Measurements from ENCODE around the gene GATD1. TPM values are rescaled to one million over a fixed set of nuclear protein-coding genes. Genes with fewer than 3 reads are reported as not detected.

The GATD1 gene
- total RNA-seq, 2 donors from 2014 or later = 14.0 to 28.7 TPM

DNA sequence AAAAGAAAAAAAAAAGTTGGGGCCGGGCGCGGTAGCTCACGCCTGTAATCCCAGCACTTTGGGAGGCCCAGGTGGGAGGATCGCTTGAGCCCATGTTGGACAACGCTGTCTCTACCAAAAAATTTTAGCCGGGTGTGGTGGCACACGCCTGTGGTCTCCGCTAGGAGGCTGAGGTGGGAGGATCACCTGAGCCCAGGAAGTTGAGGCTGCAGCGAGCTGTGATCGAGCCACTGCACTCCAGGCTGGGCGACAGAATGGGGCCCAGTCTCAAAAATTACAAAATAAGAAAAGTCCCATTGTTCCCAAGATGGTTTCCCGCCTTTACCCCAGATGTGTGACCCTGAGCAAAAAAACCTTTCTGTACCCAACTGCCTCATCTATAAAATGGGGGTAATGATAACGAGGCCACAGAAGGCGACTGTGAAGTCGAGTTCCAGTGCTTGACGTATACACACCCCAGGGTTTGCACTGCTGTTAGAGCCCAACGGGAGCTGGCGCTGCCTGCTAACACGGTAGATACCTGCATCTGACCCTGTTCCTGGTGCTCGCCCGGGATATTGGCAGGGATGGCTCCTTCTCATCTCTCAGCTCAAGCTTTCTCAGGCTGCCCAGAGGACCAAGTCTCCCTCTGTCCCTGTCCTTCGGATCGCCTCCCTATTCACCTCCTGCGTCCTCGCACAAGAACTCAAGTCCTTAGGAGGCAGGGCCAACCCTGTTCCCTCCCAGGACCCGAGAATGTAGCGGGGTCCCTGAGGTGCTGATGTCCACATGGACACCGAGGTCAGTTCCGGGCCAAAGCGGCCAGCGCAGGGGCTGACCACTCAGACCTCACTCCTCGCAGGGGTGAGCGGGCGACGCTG is 31.4 kb upstream of the GATD1 start:
- intact Hi-C loops (cut with DNase I) = no loop called here
- no peak for DNase-seq
- Histone ChIP-seq H3K4me1 (peaks cover 46% of the 10 kb centered on the region), H3K4me3 (peak overlapping the region; percentile 51 to 78), H3K27ac (peak overlapping the region; percentile 93 to 100 (median 98)), H3K36me3 (replicated peaks in 1 of 2; ENCODE audit: insufficient read depth in 1 of 2, low read depth in 2 of 2) (peaks cover 0 to 12% of the 10 kb centered on the region in 2 donors), H3K9me3 (no peaks in the 10 kb centered on the region), H3K27me3 (no peaks in the 10 kb centered on the region)
- no peak for ATAC-seq
- TF ChIP-seq POLR2A (IDR thresholded peaks at IDR 0.05) = no peak
- TF ChIP-seq, protein P1, sequence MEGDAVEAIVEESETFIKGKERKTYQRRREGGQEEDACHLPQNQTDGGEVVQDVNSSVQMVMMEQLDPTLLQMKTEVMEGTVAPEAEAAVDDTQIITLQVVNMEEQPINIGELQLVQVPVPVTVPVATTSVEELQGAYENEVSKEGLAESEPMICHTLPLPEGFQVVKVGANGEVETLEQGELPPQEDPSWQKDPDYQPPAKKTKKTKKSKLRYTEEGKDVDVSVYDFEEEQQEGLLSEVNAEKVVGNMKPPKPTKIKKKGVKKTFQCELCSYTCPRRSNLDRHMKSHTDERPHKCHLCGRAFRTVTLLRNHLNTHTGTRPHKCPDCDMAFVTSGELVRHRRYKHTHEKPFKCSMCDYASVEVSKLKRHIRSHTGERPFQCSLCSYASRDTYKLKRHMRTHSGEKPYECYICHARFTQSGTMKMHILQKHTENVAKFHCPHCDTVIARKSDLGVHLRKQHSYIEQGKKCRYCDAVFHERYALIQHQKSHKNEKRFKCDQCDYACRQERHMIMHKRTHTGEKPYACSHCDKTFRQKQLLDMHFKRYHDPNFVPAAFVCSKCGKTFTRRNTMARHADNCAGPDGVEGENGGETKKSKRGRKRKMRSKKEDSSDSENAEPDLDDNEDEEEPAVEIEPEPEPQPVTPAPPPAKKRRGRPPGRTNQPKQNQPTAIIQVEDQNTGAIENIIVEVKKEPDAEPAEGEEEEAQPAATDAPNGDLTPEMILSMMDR (IDR thresholded peaks at IDR 0.05) = no peak
- 34 to 55% methylated on average over 21 to 35 of the region's 36 CpGs for WGBS, 2 donors

DNA sequence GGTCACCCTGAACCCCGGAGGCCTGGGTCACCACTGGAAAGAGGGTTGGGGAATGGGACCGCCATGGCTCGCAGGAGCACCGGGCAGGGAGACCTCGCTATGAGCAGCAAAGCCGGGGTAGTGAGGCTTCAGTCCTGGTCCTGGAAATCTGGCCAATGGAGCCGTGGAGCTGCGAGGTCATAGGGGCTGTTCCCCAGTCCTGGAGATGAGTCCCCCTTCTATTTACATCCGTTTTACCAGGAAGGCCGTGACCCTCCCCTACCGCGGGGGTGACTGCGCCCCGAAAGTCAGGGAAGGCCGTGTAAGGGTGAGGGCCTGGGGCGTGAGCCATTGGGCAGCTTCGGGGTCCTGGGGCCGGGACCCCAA is 27.3 kb upstream of the GATD1 start:
- 11 to 20% methylated on average over 13 to 18 of the region's 18 CpGs for WGBS, 2 donors
- intact Hi-C loops (cut with DNase I) = no loop called here
- no peak for ATAC-seq
- DNase-seq = no peak
- no peaks in the 10 kb centered on the region for H3K9me3 ChIP-seq
- no peak for TF ChIP-seq POLR2A (IDR thresholded peaks at IDR 0.05)
- TF ChIP-seq, protein P1 (IDR thresholded peaks at IDR 0.05) = no peak
- H3K4me3 ChIP-seq = peak overlapping the region in 1 of 2 donors; percentile 26
- no peaks in the 10 kb centered on the region for H3K27me3 ChIP-seq
- no peaks in the 10 kb centered on the region for H3K36me3 ChIP-seq (replicated peaks in 1 of 2; ENCODE audit: insufficient read depth in 1 of 2, low read depth in 2 of 2)
- peaks cover 35% of the 10 kb centered on the region for H3K4me1 ChIP-seq
- H3K27ac ChIP-seq = peak overlapping the region; percentile 83 to 92 (median 87)

DNA sequence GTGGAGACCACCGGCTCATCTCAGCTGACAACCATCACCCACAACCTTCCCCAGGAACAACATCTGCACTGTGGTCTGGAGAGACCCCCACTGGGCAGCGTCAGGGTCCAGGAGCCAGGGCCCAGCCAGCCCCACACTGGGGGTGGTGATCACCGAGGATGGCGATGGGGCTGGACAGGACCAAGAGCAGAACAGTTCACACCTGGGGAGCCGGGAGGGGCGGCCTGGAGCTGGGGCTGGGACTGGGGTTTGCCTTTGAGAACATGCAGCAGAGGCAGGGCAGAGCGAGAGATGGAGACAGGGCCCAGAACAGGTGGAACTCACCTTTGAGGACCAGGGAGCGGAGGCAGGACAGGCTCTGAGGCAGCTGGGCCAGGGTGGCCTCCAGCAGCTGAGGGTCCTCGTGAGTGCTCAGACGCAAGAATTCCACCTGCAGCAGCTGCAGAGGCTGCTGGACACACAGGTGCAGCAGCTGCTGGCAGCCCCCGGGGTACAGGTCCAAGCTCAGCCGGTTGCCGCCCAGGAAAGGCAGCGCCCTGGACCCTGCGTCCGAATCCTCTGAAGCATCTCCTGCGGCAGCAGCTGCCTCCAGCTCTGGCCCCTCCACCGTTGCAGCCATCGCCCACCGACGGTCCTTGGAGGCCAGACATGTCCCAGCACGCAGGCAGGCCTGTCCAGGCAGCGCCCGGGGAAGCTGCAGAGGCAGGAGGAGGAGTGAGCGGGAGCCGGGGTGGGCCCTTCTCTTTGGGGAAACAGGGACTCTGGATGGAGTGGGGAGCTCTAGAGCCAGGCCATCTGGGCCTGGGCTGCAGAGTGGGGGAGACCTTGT is 26.7 kb upstream of the GATD1 start:
- DNase-seq (no peak), ATAC-seq (no peak)
- Histone ChIP-seq H3K4me3 (no peak overlapping the region), H3K36me3 (replicated peaks in 1 of 2; ENCODE audit: insufficient read depth in 1 of 2, low read depth in 2 of 2) (no peaks in the 10 kb centered on the region), H3K27me3 (no peaks in the 10 kb centered on the region), H3K9me3 (no peaks in the 10 kb centered on the region), H3K27ac (no peak overlapping the region), H3K4me1 (peaks cover 35% of the 10 kb centered on the region)
- WGBS, 2 donors = 59 to 77% methylated on average over 11 to 26 of the region's 26 CpGs
- TF ChIP-seq, protein P1 (IDR thresholded peaks at IDR 0.05) = no peak
- TF ChIP-seq POLR2A (IDR thresholded peaks at IDR 0.05) = no peak
- intact Hi-C loops (cut with DNase I) = no loop called here

DNA sequence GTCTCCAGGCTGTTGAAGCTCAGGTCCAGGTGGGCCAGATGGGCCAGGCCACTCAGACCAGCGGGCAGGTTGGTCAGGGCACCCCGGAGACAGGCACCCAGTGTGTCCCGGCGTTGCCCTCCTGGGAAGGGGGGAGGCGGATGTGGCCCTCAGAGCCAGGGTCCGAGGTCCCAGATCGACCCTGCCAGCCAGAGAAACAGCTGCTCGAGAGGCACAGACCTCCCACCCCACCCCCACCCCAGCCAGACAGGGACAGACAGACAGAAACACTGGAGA is 26.1 kb upstream of the GATD1 start:
- 20 to 64% methylated on average over 1 to 7 of the region's 8 CpGs for WGBS, 2 donors

More for the DNA sequence above, 26.1 kb upstream of the GATD1 start:
- DNase-seq (no peak), ATAC-seq (no peak)
- Histone ChIP-seq H3K36me3 (replicated peaks in 1 of 2; ENCODE audit: insufficient read depth in 1 of 2, low read depth in 2 of 2) (no peaks in the 10 kb centered on the region), H3K4me1 (peaks cover 32% of the 10 kb centered on the region), H3K4me3 (no peak overlapping the region), H3K27me3 (no peaks in the 10 kb centered on the region), H3K9me3 (no peaks in the 10 kb centered on the region), H3K27ac (no peak overlapping the region)
- intact Hi-C loops (cut with DNase I) = no loop called here
- TF ChIP-seq POLR2A (IDR thresholded peaks at IDR 0.05) = no peak
- TF ChIP-seq, protein P1 (IDR thresholded peaks at IDR 0.05) = no peak

All from body of pancreas (tissue), 4 donors.